Measurements from ENCODE around the gene EXD3. TPM values are rescaled to one million over a fixed set of nuclear protein-coding genes. Genes with fewer than 3 reads are reported as not detected.
A peak's percentile ranks its signal among the peaks of the same experiment; 100 is the strongest.

EXD3 gene
- total and polyA plus RNA-seq, 9 of the 15 experiments (the other 6 are each of a cell fraction or from before 2014, with no cell fraction given) = 0.29 to 12.5 (median 3.9) TPM

- TF ChIP-seq ZBTB40 (IDR thresholded peaks at IDR 0.05) (peak; percentile 97), ZBTB40 (CRISPR knock-in tag; IDR thresholded peaks at IDR 0.05) (no peak), POLR2G (IDR thresholded peaks at IDR 0.05; ENCODE audit: low read depth, low read length) (peak; percentile 86), SOX6 (IDR thresholded peaks at IDR 0.05) (peak; percentile 62), GTF2A2 (tag; IDR thresholded peaks at IDR 0.05) (peak; percentile 32; the same call in 1 of the 2 replicates), ZNF639 (CRISPR knock-in tag; conservative IDR thresholded peaks at IDR 0.05 in 1 of 2, IDR thresholded peaks at IDR 0.05 in 1 of 2) (peak in 1 of 2 experiments; percentile 99; a peak in 2 of 4 replicates), ZNF24 (IDR thresholded peaks at IDR 0.05) (peak; percentile 59; the same call in 1 of the 2 replicates), ZNF75A (CRISPR knock-in tag; IDR thresholded peaks at IDR 0.05) (no peak), NR4A1 (CRISPR knock-in tag; IDR thresholded peaks at IDR 0.05) (no peak), NR4A1 (tag; IDR thresholded peaks at IDR 0.05) (0 out of 2 replicates have a peak, but pooled peaks have one; percentile 34), GATAD2A (IDR thresholded peaks at IDR 0.05) (no peak)
These were observed at the start of gene EXD3, which contains the start of gene NOXA1 (continued) for GRCh38 chr9:137422604-137423513.
